Glomerular visceral epithelial cell (primary cell): ENCODE measurements around the gene HCFC1R1.

ENCODE experiments used
- DNase-seq: peaks from one replicate; pipeline ENCODE4 v3.0.0-alpha.2; 2016; ENCODE audit errors: extremely low spot score

HCFC1R1 gene

GRCh38 chr16:3020247-3020603 is 3.5 kb downstream of the HCFC1R1 start, which contains the start of gene TNFRSF12A:
TSS of gene TNFRSF12A (plus strand) at chr16:3020368. CDS start at chr16:3020398, 30 bp downstream.
- peak; percentile 87 for DNase-seq

- DNase-seq, result no peak
Measured at GRCh38 chr16:3019594-3020246, 4.0 kb downstream of the HCFC1R1 start.

GRCh38 chr16:3017794-3018506 is 5.8 kb downstream of the HCFC1R1 start, which contains the start of gene CLDN6:
TSS of gene CLDN6 (minus strand) at chr16:3018183. CDS start at chr16:3016021, 2,162 bp downstream.
- DNase-seq, result no peak

- DNase-seq, result no peak
Measured at GRCh38 chr16:3017344-3017743, 6.4 kb downstream of the HCFC1R1 start.

- no peak for DNase-seq
Measured at GRCh38 chr16:3015865-3016521, 7.7 kb downstream of the HCFC1R1 start.

- DNase-seq, result no peak
Measured at GRCh38 chr16:3014971-3015370, 8.8 kb downstream of the HCFC1R1 start.

- DNase-seq, result no peak
Measured at GRCh38 chr16:3013998-3014690, 9.6 kb downstream of the HCFC1R1 start.

GRCh38 chr16:3013491-3013951 is 10.2 kb downstream of the HCFC1R1 start:
- DNase-seq, result no peak

GRCh38 chr16:3012828-3013420 is 10.8 kb downstream of the HCFC1R1 start, which contains the start of gene CLDN9:
TSS of gene CLDN9 (plus strand) at chr16:3012923. CDS start at chr16:3013363, 440 bp downstream.
- DNase-seq, result no peak

- no peak for DNase-seq
Measured at GRCh38 chr16:3012246-3012645, 11.5 kb downstream of the HCFC1R1 start.

- no peak for DNase-seq
Measured at GRCh38 chr16:3010510-3010909, 13.2 kb downstream of the HCFC1R1 start.

GRCh38 chr16:3009568-3010390 is 14.0 kb downstream of the HCFC1R1 start:
- no peak for DNase-seq

- DNase-seq, result no peak
Measured at GRCh38 chr16:3008690-3009037, 15.1 kb downstream of the HCFC1R1 start.

- DNase-seq, result no peak
Measured at GRCh38 chr16:3007957-3008689, 15.6 kb downstream of the HCFC1R1 start.

- no peak for DNase-seq
Measured at GRCh38 chr16:3007059-3007956, 16.4 kb downstream of the HCFC1R1 start.

GRCh38 chr16:3004781-3005284 is 18.9 kb downstream of the HCFC1R1 start:
- DNase-seq, result peak; percentile 34

GRCh38 chr16:3004319-3004718 is 19.4 kb downstream of the HCFC1R1 start:
- peak; percentile 36 for DNase-seq

- DNase-seq, result peak; percentile 98
Measured at GRCh38 chr16:3003582-3004270, 20.0 kb downstream of the HCFC1R1 start.
